GM23248 (cell line): ENCODE results near the gene SH3PXD2A.

Experiments
- EZH2 ChIP-seq: fragments of 200-600 bp; sonication (generic); IDR thresholded peaks from 2 replicates; pipeline ENCODE4 v1.6.1; 2018; ENCODE audit warnings: antibody characterized with exemption, mild to moderate bottlenecking; ENCODE audit not compliant: insufficient read depth, poor library complexity, severe bottlenecking
- EZH2phosphoT487 ChIP-seq: fragments of 200-600 bp; sonication (generic); IDR thresholded peaks from 2 replicates; pipeline ENCODE4 v1.6.1; 2018; ENCODE audit warnings: antibody characterized with exemption, moderate library complexity, mild to moderate bottlenecking, low read depth; ENCODE audit not compliant: insufficient read depth

- TF ChIP-seq EZH2phosphoT487, result no peak
- no peak for TF ChIP-seq EZH2
Measured at GRCh38 chr10:103617602-103618385, 237.6 kb downstream of the SH3PXD2A start.
